ENCODE data around the gene TCTN2. TPM values are rescaled to one million over a fixed set of nuclear protein-coding genes. Genes with fewer than 3 reads are reported as not detected.

The TCTN2 gene
- total and polyA plus RNA-seq, 9 of the 15 experiments (the other 6 are each of a cell fraction or from before 2014, with no cell fraction given) = 0.58 to 5.5 (median 3.6) TPM

DNA sequence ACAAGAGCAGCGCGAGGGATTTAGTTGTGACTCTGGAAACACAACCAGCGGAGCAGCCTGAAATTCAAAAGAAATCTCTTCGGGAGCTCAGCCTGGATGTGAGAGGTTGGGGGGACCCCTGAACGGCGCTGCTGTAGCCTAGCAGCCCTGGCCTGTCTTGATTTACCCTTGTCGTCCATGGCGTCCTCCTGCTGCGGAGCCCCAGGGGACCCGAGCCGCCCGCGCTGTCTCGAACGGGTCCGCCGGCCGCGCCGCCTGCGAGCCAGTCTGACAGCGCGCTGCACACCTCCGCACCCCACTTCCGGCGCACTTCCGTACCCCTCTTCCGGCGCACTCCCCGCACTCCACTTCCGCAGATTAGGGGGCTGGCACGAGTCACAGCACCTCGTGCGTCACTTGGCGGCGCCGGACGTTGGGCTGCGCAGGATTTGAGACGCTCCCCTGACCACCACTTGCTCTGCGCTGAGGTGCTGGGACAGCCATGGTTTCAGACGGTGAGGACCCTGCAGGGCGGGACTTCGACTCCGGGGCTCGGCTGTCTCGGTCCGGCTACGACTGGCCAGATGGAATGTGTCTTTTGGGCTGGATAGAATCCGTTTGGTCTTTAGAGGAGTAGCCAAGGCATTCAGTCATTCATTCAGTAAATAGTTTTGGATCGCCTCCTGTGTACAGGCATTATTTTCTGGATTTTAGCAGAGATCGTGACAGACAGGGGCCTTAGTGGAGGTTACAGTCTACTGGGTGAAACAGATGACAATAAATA is 37.4 kb upstream of the TCTN2 start, which contains the start of the genes EIF2B1 and GTF2H3:
EIF2B1 (minus strand) TSS at position 308 of the 763 bp plus-strand sequence; CDS start at position 179, 129 bp downstream.
GTF2H3 (plus strand) TSS at position 451 of the 763 bp plus-strand sequence; CDS start at position 482, 31 bp downstream.
- CTCF ChIA-PET (ENCODE audit: low intra/inter-chr PET ratio) = no interaction called here
- peak; percentile 95 for FAIRE-seq
- H3K4me2 ChIP-seq (ENCODE audit: insufficient read depth, low read length) = peak within 1 kb of the TSS; percentile 96
- WGBS (ENCODE audit: insufficient coverage, low coverage, missing lambda C conversion rate) = under 1% methylated on average over 52 of the region's 52 CpGs
- POLR2A ChIA-PET = interaction anchor here (0.6 to 1.1 kb wide), 7 partner anchors 14 to 703 kb away, joined by 3 to 4 read pairs (median 3); partner anchors contain the start of gene MPHOSPH9
- no TSS peak for BruUV-seq (replicated peaks)
- in situ Hi-C loops (cut with MboI) = no loop called here
- 0 out of 2 replicates have a peak, but pooled peaks cover 4% of the 10 kb centered on the region for H4K20me1 ChIP-seq (replicated peaks; ENCODE audit: control insufficient read depth, insufficient read depth, low read length)
- H3K9ac ChIP-seq (ENCODE audit: insufficient read depth in 1 of 2, low read depth in 2 of 2, low read length in 2 of 2) = peak within 1 kb of the TSS; percentile 98 to 100
- peaks cover 63% of the 10 kb centered on the region for H3K79me2 ChIP-seq (ENCODE audit: control insufficient read depth, insufficient read depth, low read length)
- peak; percentile 91 to 99 (median 94) for DNase-seq (ENCODE audit: extremely low read depth in 1 of 4, low spot score in 3 of 4)
- no peaks in the 10 kb centered on the region for H3K9me3 ChIP-seq (replicated peaks; ENCODE audit: control insufficient read depth, insufficient read depth, low read depth, low read length)
- peak within 1 kb of the TSS; percentile 96 for H3K27ac ChIP-seq (ENCODE audit: extremely low read depth, low read depth, low read length)
- intact Hi-C loops (cut with micrococcal nuclease) = loop anchor here (5.0 kb wide), 1 partner anchor 79 kb away; the partner anchor contains the start of gene ATP6V0A2
- peak; percentile 97 for ATAC-seq
- peaks cover 46% of the 10 kb centered on the region; the same call in 2 of the 3 replicates for H3K36me3 ChIP-seq (ENCODE audit: control insufficient read depth, insufficient read depth, low read length)
- no peaks in the 10 kb centered on the region for H3K27me3 ChIP-seq (ENCODE audit: control insufficient read depth in 2 of 2, insufficient read depth in 2 of 2, low read length in 2 of 2)
- H3K4me3 ChIP-seq = peak within 1 kb of the TSS; percentile 97
- H2AFZ ChIP-seq (ENCODE audit: low read depth, low read length) = peak within 1 kb of the TSS; percentile 79
- peaks cover 0 to 7% of the 10 kb centered on the region in 2 experiments; a peak in 2 of 5 replicates for H3K4me1 ChIP-seq (replicated peaks in 1 of 2; ENCODE audit: control insufficient read depth in 2 of 2, insufficient read depth in 2 of 2, low read length in 2 of 2)
- H3K9me1 ChIP-seq (ENCODE audit: control insufficient read depth, insufficient read depth, low read length) = no peaks in the 10 kb centered on the region
- TF ChIP-seq PRMT5 (CRISPR knock-in tag; IDR thresholded peaks at IDR 0.05) = no peak
- TF ChIP-seq, protein P1, sequence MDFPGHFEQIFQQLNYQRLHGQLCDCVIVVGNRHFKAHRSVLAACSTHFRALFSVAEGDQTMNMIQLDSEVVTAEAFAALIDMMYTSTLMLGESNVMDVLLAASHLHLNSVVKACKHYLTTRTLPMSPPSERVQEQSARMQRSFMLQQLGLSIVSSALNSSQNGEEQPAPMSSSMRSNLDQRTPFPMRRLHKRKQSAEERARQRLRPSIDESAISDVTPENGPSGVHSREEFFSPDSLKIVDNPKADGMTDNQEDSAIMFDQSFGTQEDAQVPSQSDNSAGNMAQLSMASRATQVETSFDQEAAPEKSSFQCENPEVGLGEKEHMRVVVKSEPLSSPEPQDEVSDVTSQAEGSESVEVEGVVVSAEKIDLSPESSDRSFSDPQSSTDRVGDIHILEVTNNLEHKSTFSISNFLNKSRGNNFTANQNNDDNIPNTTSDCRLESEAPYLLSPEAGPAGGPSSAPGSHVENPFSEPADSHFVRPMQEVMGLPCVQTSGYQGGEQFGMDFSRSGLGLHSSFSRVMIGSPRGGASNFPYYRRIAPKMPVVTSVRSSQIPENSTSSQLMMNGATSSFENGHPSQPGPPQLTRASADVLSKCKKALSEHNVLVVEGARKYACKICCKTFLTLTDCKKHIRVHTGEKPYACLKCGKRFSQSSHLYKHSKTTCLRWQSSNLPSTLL (IDR thresholded peaks at IDR 0.05) = peak; percentile 61
- TF ChIP-seq STAT5A (IDR thresholded peaks at IDR 0.05; ENCODE audit: borderline replicate concordance, low read length) = no peak
- 0 out of 2 replicates have a peak, but pooled peaks have one; percentile 39 for TF ChIP-seq NR2C1 (IDR thresholded peaks at IDR 0.05)
- peak; percentile 65 for TF ChIP-seq NR2C1 (tag; IDR thresholded peaks at IDR 0.05)
- peak; percentile 94; the same call in 1 of the 2 replicates for TF ChIP-seq TGIF2 (CRISPR knock-in tag; IDR thresholded peaks at IDR 0.05)
- no peak; a peak in 1 of 4 replicates for TF ChIP-seq RAD21 (CRISPR knock-in tag; conservative IDR thresholded peaks at IDR 0.05 in 1 of 2, IDR thresholded peaks at IDR 0.05 in 1 of 2)
- TF ChIP-seq NELFE (IDR thresholded peaks at IDR 0.05; ENCODE audit: insufficient read depth, insufficient read length) = peak; percentile 19
- no peak for TF ChIP-seq PHTF2 (CRISPR knock-in tag; IDR thresholded peaks at IDR 0.05)
- TF ChIP-seq, protein P2, sequence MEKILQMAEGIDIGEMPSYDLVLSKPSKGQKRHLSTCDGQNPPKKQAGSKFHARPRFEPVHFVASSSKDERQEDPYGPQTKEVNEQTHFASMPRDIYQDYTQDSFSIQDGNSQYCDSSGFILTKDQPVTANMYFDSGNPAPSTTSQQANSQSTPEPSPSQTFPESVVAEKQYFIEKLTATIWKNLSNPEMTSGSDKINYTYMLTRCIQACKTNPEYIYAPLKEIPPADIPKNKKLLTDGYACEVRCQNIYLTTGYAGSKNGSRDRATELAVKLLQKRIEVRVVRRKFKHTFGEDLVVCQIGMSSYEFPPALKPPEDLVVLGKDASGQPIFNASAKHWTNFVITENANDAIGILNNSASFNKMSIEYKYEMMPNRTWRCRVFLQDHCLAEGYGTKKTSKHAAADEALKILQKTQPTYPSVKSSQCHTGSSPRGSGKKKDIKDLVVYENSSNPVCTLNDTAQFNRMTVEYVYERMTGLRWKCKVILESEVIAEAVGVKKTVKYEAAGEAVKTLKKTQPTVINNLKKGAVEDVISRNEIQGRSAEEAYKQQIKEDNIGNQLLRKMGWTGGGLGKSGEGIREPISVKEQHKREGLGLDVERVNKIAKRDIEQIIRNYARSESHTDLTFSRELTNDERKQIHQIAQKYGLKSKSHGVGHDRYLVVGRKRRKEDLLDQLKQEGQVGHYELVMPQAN (IDR thresholded peaks at IDR 0.05; ENCODE audit: borderline replicate concordance) = peak; percentile 98
- TF ChIP-seq CREBBP (IDR thresholded peaks at IDR 0.05; ENCODE audit: low read depth, low read length) = no peak
- TF ChIP-seq SUPT5H (IDR thresholded peaks at IDR 0.05) = peak; percentile 98
- TF ChIP-seq PML (IDR thresholded peaks at IDR 0.05; ENCODE audit: low read length) = peak; percentile 93
- no peak for TF ChIP-seq U2AF1 (optimal IDR thresholded peaks at IDR 0.05; ENCODE audit: low read depth, low read length)
- no peak for TF ChIP-seq ZNF764 (CRISPR knock-in tag; IDR thresholded peaks at IDR 0.05; ENCODE audit: low read depth)
- TF ChIP-seq POLR2G (IDR thresholded peaks at IDR 0.05; ENCODE audit: low read depth, low read length) = peak; percentile 98
- TF ChIP-seq PRPF4 (IDR thresholded peaks at IDR 0.05; ENCODE audit: insufficient read depth, low read depth, low read length, poor library complexity, severe bottlenecking) = peak; percentile 84
- TF ChIP-seq ZFX (CRISPR knock-in tag; IDR thresholded peaks at IDR 0.05) = peak; percentile 61
- TF ChIP-seq HDAC3 (IDR thresholded peaks at IDR 0.05; ENCODE audit: borderline replicate concordance, partially characterized antibody) = no peak

All from K562 (cell line).